T-cell (primary cell): Measurements from ENCODE around the gene KAT5. TPM values are rescaled to one million over a fixed set of nuclear protein-coding genes. Genes with fewer than 3 reads are reported as not detected.
"Not testable (repeated sequence)": the region's sequence is repeated elsewhere in the genome, so short reads cannot be mapped to it uniquely, and the experiment has no call there.

ENCODE experiments used
- ATAC-seq, 4 experiments: fragments of 200-7000 bp in 3 of 4; fragments of 150-1000 bp in 1 of 4; cut with Tn5 transposase; replicated peaks in 1 of 4; 1 replicate in 3 of 4; 2 replicates in 1 of 4; pipeline ENCODE4 v1.10.0; 2021; ENCODE audit warnings: moderate library complexity in 3 of 4, mild to moderate bottlenecking in 2 of 4, moderate number of reproducible peaks in 1 of 4
- CTCF ChIA-PET, 2 donors: fragments of 300-600 bp; sonication (Branson Sonifier 250); formaldehyde crosslinking; loops; one replicate each; lab custom pipeline; 2022; ENCODE audit warnings: antibody characterized with exemption in 2 of 2; lab: Charles Lee
- POLR2A ChIA-PET, 2 donors: fragments of 300-600 bp; sonication (Branson Sonifier 250); formaldehyde crosslinking; loops; one replicate each; lab custom pipeline; 2022; ENCODE audit warnings: antibody characterized with exemption in 2 of 2; lab: Charles Lee
- DNase-seq, 35 experiments: peaks; one replicate each; pipeline versions ENCODE4 v3.0.0 to v3.0.0-alpha.2; 2013 to 2023
- H3K27ac ChIP-seq: one replicate; pipeline ENCODE4 v1.5.1; 2013; ENCODE audit warnings: low read length
- H3K27me3 ChIP-seq, 2 experiments: replicated peaks in 1 of 2; 1 replicate in 1 of 2; 2 replicates in 1 of 2; pipeline versions ENCODE4 v1.6.1 to v1.7.0; 2013; ENCODE audit warnings: low read length in 1 of 2, mixed read lengths in 1 of 2; ENCODE audit not compliant: control insufficient read depth in 2 of 2, insufficient read depth in 2 of 2; ENCODE audit errors: extremely low read depth in 1 of 2
- H3K36me3 ChIP-seq, 2 donors: 1 replicate in 1 of 2; 2 replicates in 1 of 2; pipeline versions ENCODE4 v1.6.1 to v1.7.0; 2013; ENCODE audit warnings: low read length in 1 of 2; ENCODE audit not compliant: control insufficient read depth in 2 of 2, insufficient read depth in 1 of 2; ENCODE audit errors: extremely low read depth in 1 of 2
- H3K4me1 ChIP-seq, 2 experiments: 1 replicate in 1 of 2; 2 replicates in 1 of 2; pipeline versions ENCODE4 v1.6.1 to v1.7.0; 2013; ENCODE audit warnings: low read length in 2 of 2, mixed read lengths in 1 of 2; ENCODE audit not compliant: insufficient read depth in 2 of 2, control insufficient read depth in 1 of 2; ENCODE audit errors: extremely low read depth in 1 of 2
- H3K4me3 ChIP-seq, 2 donors: 1 replicate in 1 of 2; 2 replicates in 1 of 2; pipeline versions ENCODE4 v1.5.1 to v1.7.0; 2013; ENCODE audit warnings: mild to moderate bottlenecking in 2 of 2, low read length in 1 of 2, moderate library complexity in 1 of 2; ENCODE audit not compliant: control insufficient read depth in 1 of 2; ENCODE audit errors: extremely low read depth in 1 of 2
- H3K9me3 ChIP-seq: 2 replicates; pipeline ENCODE4 v1.7.0; 2013
- H3K27ac Mint-ChIP-seq, 2 donors: one replicate each; pipeline ENCODE4 v1.8.0; 2020 to 2021; ENCODE audit warnings: mild to moderate bottlenecking in 2 of 2, mixed read lengths in 2 of 2
- H3K27me3 Mint-ChIP-seq, 2 donors: one replicate each; pipeline ENCODE4 v1.8.0; 2021 to 2022; ENCODE audit warnings: mixed read lengths in 2 of 2
- H3K36me3 Mint-ChIP-seq: one replicate; pipeline ENCODE4 v1.8.0; 2021; ENCODE audit warnings: mixed read lengths
- H3K4me1 Mint-ChIP-seq, 3 donors: one replicate each; pipeline ENCODE4 v1.8.0; 2020 to 2022; ENCODE audit warnings: mixed read lengths in 3 of 3, mild to moderate bottlenecking in 1 of 3
- H3K4me3 Mint-ChIP-seq, 3 donors: one replicate each; pipeline ENCODE4 v1.8.0; 2020 to 2022; ENCODE audit warnings: mild to moderate bottlenecking in 3 of 3, mixed read lengths in 3 of 3, moderate library complexity in 3 of 3
- H3K9me3 Mint-ChIP-seq, 3 donors: one replicate each; pipeline ENCODE4 v1.8.0; 2020 to 2022; ENCODE audit warnings: mixed read lengths in 3 of 3
- WGBS: methylation state at CpG from one replicate; pipeline ENCODE4 v1.1.5; 2013; ENCODE audit warnings: missing lambda C conversion rate; ENCODE audit not compliant: insufficient coverage; 5-methylcytosine and 5-hydroxymethylcytosine counted together
- total RNA-seq, 35 experiments: library from RNA in 6 of 35; stranded (reverse) in 6 of 35; fragments of 120-200 nt in 1 of 35; gene quantifications; one replicate each; pipeline versions ENCODE4 v1.2.1 to v1.2.4 and lab custom pipeline; 2013 to 2026

Gene KAT5
- total RNA-seq, 5 donors from 2014 or later (not counting 1 experiment from before 2014, with no cell fraction given): 99.9 to 111 (median 104) TPM

- Histone ChIP-seq H3K36me3 (no peaks in the 10 kb centered on the region), H3K4me1 (no peaks in the 10 kb centered on the region), H3K4me3 (no peak overlapping the region), H3K27ac (no peak overlapping the region), H3K27me3 (peaks cover 5 to 31% of the 10 kb centered on the region in 2 experiments), H3K9me3 (no peaks in the 10 kb centered on the region)
- ChIA-PET CTCF (interaction anchor here in 1 of 2 donors (1.0 kb wide), 1 partner anchor 32 kb away, joined by 4 read pairs; no protein-coding TSS in a partner anchor), POLR2A (no interaction called here)
- no peak for DNase-seq
- peaks cover 15 to 19% of the 10 kb centered on the region in 2 donors for H3K27me3 Mint-ChIP-seq
- no peak overlapping the region for H3K4me3 Mint-ChIP-seq
- no peaks in the 10 kb centered on the region for H3K36me3 Mint-ChIP-seq
- no peaks in the 10 kb centered on the region for H3K4me1 Mint-ChIP-seq
- H3K9me3 Mint-ChIP-seq: no peaks in the 10 kb centered on the region
- no peak overlapping the region for H3K27ac Mint-ChIP-seq
- WGBS: 86% methylated on average over 17 of the region's 18 CpGs
- ATAC-seq: no peak
Observed at GRCh38 chr11:65744026-65744698, 32.1 kb downstream of the KAT5 start.

- Mint-ChIP-seq H3K27ac (no peak overlapping the region), H3K4me3 (no peak overlapping the region), H3K27me3 (peaks cover 16 to 19% of the 10 kb centered on the region in 2 donors), H3K9me3 (no peaks in the 10 kb centered on the region), H3K36me3 (no peaks in the 10 kb centered on the region), H3K4me1 (no peaks in the 10 kb centered on the region)
- ChIA-PET CTCF (interaction anchor here in 1 of 2 donors (0.6 to 1.0 kb wide), 2 partner anchors 32 to 73 kb away, joined by 4 read pairs; no protein-coding TSS in a partner anchor), POLR2A (no interaction called here)
- Histone ChIP-seq H3K27me3 (peaks cover 5 to 31% of the 10 kb centered on the region in 2 experiments), H3K9me3 (no peaks in the 10 kb centered on the region), H3K27ac (no peak overlapping the region), H3K4me1 (no peaks in the 10 kb centered on the region), H3K36me3 (no peaks in the 10 kb centered on the region), H3K4me3 (no peak overlapping the region)
- no peak for ATAC-seq
- no peak for DNase-seq
- WGBS: 83% methylated on average over 8 of the region's 8 CpGs
Observed at GRCh38 chr11:65744699-65745042, 32.6 kb downstream of the KAT5 start.

DNA sequence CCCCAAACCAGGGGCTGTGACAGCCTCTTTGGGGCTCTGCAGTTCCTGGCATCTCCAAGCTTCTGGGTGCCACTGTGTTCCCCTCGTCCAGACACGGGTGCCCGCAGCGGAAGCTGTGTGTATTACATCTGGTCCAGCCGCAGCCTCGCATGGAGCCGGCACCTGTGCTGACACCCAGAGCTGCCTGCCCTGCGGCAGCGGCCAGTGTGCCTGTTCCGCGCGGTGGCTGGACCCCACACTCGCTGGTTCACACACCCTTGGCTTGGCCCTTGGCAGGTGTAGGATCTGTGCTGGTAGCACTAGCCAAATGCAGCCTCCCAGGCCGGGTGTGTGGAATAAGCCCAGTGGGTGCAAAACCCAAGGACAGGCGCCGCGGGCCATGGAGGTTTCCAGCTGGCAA is 33.0 kb downstream of the KAT5 start:
- 94% methylated on average over 16 of the region's 17 CpGs for WGBS
- Mint-ChIP-seq H3K27me3 (peaks cover 16 to 19% of the 10 kb centered on the region in 2 donors), H3K27ac (no peak overlapping the region), H3K36me3 (no peaks in the 10 kb centered on the region), H3K4me1 (no peaks in the 10 kb centered on the region), H3K9me3 (no peaks in the 10 kb centered on the region), H3K4me3 (no peak overlapping the region)
- ChIA-PET POLR2A (no interaction called here), CTCF (interaction anchor here in 1 of 2 donors (0.6 to 1.0 kb wide), 2 partner anchors 31 to 73 kb away, joined by 4 read pairs; no protein-coding TSS in a partner anchor)
- Histone ChIP-seq H3K27ac (no peak overlapping the region), H3K36me3 (no peaks in the 10 kb centered on the region), H3K27me3 (peaks cover 5 to 30% of the 10 kb centered on the region in 2 experiments), H3K4me3 (no peak overlapping the region), H3K4me1 (no peaks in the 10 kb centered on the region), H3K9me3 (no peaks in the 10 kb centered on the region)
- no peak for ATAC-seq
- no peak for DNase-seq

DNA sequence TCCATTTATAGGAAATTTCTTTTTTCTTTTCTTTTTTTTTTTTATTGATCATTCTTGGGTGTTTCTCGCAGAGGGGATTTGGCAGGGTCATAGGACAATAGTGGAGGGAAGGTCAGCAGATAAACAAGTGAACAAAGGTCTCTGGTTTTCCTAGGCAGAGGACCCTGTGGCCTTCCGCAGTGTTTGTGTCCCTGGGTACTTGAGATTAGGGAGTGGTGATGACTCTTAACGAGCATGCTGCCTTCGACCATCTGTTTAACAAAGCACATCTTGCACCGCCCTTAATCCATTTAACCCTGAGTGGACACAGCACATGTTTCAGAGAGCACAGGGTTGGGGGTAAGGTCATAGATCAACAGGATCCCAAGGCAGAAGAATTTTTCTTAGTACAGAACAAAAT is 50.1 kb downstream of the KAT5 start:
- DNase-seq, H3K9me3 ChIP-seq, H3K4me1 ChIP-seq, H3K4me3 ChIP-seq, H3K4me3 Mint-ChIP-seq, H3K36me3 ChIP-seq, H3K4me1 Mint-ChIP-seq, ATAC-seq, CTCF ChIA-PET, H3K36me3 Mint-ChIP-seq, H3K27ac Mint-ChIP-seq, POLR2A ChIA-PET, H3K27ac ChIP-seq, H3K9me3 Mint-ChIP-seq: not testable (repeated sequence)
- H3K27me3 ChIP-seq: peaks cover 0 to 19% of the 10 kb centered on the region in 2 experiments
- H3K27me3 Mint-ChIP-seq: peaks cover 11 to 22% of the 10 kb centered on the region in 2 donors
- WGBS: no CpG with 5 or more reads among the region's 5 CpGs

- H3K27me3 ChIP-seq: peaks cover 0 to 17% of the 10 kb centered on the region in 2 experiments
- H3K27ac Mint-ChIP-seq, H3K36me3 ChIP-seq, ATAC-seq, H3K27ac ChIP-seq, POLR2A ChIA-PET, CTCF ChIA-PET, H3K4me1 ChIP-seq, H3K4me3 Mint-ChIP-seq, H3K9me3 ChIP-seq, H3K4me3 ChIP-seq, H3K4me1 Mint-ChIP-seq, H3K36me3 Mint-ChIP-seq, DNase-seq, H3K9me3 Mint-ChIP-seq: not testable (repeated sequence)
- H3K27me3 Mint-ChIP-seq: peaks cover 7 to 18% of the 10 kb centered on the region in 2 donors
- WGBS: 89% methylated on average over 10 of the region's 29 CpGs
Observed at GRCh38 chr11:65762816-65763215, 50.8 kb downstream of the KAT5 start.

DNA sequence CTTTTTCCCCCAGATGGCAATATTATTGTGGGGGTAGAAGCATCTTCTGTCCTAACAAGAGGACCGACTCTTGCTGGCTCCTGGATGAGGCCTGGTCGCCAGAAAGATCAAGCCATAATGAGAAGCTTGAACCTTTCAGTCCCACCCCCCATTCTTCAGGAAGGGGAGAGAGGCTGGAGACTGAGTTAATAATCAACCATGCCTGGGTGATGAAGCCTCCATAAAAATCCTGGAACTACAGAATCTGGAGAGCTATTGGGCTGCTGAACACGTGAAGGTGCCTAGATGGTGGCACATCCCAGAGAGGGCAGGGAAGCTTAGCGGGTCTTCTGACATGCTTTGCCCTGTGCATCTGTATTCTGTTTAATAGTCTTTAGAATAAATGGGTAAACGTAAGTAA is 52.4 kb downstream of the KAT5 start:
- ChIA-PET CTCF (no interaction called here), POLR2A (no interaction called here)
- no peak for DNase-seq
- 66% methylated on average over 3 of the region's 5 CpGs for WGBS
- no peaks in the 10 kb centered on the region for H3K36me3 ChIP-seq
- H3K27ac Mint-ChIP-seq: no peak overlapping the region
- no peaks in the 10 kb centered on the region for H3K4me1 ChIP-seq
- peaks cover 0 to under 1% (median 0%) of the 10 kb centered on the region in 3 donors for H3K4me1 Mint-ChIP-seq
- no peak overlapping the region for H3K4me3 ChIP-seq
- no peaks in the 10 kb centered on the region for H3K9me3 Mint-ChIP-seq
- H3K27me3 Mint-ChIP-seq: peaks cover under 1 to 8% of the 10 kb centered on the region in 2 donors
- peaks cover 0 to 11% of the 10 kb centered on the region in 2 experiments for H3K27me3 ChIP-seq
- H3K9me3 ChIP-seq: no peaks in the 10 kb centered on the region
- no peak overlapping the region for H3K4me3 Mint-ChIP-seq
- H3K36me3 Mint-ChIP-seq: no peaks in the 10 kb centered on the region
- no peak for ATAC-seq
- no peak overlapping the region for H3K27ac ChIP-seq
